Neural progenitor cell (in vitro differentiated cells): ENCODE measurements around the gene FGF4.

Experiments
- CTCF ChIP-seq: fragments of 200-600 bp; sonication (generic); IDR thresholded peaks from 2 replicates; pipeline ENCODE4 v1.5.1; 2017; ENCODE audit warnings: antibody characterized with exemption, mild to moderate bottlenecking
- EZH2 ChIP-seq: fragments of 200-600 bp; sonication (generic); IDR thresholded peaks from 2 replicates; pipeline ENCODE4 v1.6.1; 2017; ENCODE audit warnings: antibody characterized with exemption, mild to moderate bottlenecking, moderate library complexity
- EZH2phosphoT487 ChIP-seq: fragments of 200-600 bp; sonication (generic); IDR thresholded peaks from 2 replicates; pipeline ENCODE4 v1.6.1; 2017; ENCODE audit warnings: antibody characterized with exemption

DNA sequence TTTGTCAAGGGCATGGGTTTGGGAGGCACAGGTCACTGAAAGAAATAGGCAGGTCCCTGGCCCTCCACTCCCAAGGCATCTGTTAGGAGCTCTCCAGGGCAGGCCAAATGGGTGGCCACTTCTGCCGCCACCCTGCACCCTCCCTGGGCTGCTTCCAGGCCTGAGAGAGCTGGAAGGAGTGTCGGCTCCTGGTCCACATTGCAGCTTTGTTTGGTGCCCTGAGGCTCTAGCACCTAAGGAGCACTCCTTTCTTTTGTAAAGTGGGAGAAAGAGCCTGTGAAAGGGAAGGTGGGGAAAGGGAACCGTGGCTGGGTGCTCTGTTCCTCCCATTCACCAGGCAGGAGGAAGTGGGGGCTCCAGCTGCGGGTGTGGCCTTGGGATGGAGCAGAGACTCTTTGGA is 12.3 kb upstream of the FGF4 start:
- TF ChIP-seq CTCF (no peak), EZH2 (no peak), EZH2phosphoT487 (no peak)
